ENCODE data around the gene DPM2. TPM values are rescaled to one million over a fixed set of nuclear protein-coding genes. Genes with fewer than 3 reads are reported as not detected.
A peak's percentile ranks its signal among the peaks of the same experiment; 100 is the strongest.

DPM2 gene
- total RNA-seq, 1 donor from 2014 or later, result 32.7 TPM

GRCh38 chr9:127903557-127904475 lies 33.8 kb downstream of the DPM2 start:
- FAIRE-seq, result no peak
- H3K27ac Mint-ChIP-seq (ENCODE audit: unreplicated experiment), result no peak overlapping the region
- H3K4me3 ChIP-seq (ENCODE audit: insufficient read depth, low read depth, low read length), result no peak overlapping the region
- H3K9me3 Mint-ChIP-seq (ENCODE audit: unreplicated experiment), result no peaks in the 10 kb centered on the region
- peaks cover 7% of the 10 kb centered on the region for H3K4me1 Mint-ChIP-seq (ENCODE audit: low read depth, unreplicated experiment)
- H3K79me2 ChIP-seq (ENCODE audit: insufficient read depth, low read length), result peaks cover 4% of the 10 kb centered on the region
- H3K4me1 ChIP-seq (ENCODE audit: insufficient read depth, low read length), result peaks cover 12% of the 10 kb centered on the region
- no peak overlapping the region for H3K4me3 Mint-ChIP-seq (ENCODE audit: unreplicated experiment)
- no peak overlapping the region for H3K27ac ChIP-seq (ENCODE audit: low read depth, low read length)
- peaks cover 2% of the 10 kb centered on the region for H3K27me3 Mint-ChIP-seq (ENCODE audit: low read depth, unreplicated experiment)
- H3K36me3 Mint-ChIP-seq (ENCODE audit: low read depth, unreplicated experiment), result no peaks in the 10 kb centered on the region
- H3K36me3 ChIP-seq (ENCODE audit: insufficient read depth, low read length), result no peaks in the 10 kb centered on the region
- DNase-seq (ENCODE audit: low read depth), result no peak
- no peak overlapping the region for H3K9ac ChIP-seq (ENCODE audit: low read length)
- H3K4me2 ChIP-seq (ENCODE audit: low read length), result no peak overlapping the region
- no peaks in the 10 kb centered on the region for H4K20me1 ChIP-seq (ENCODE audit: insufficient read depth, low read length)
- H3K9me3 ChIP-seq (ENCODE audit: insufficient read depth, low read depth, low read length), result no peaks in the 10 kb centered on the region
- no peaks in the 10 kb centered on the region for H3K27me3 ChIP-seq (ENCODE audit: insufficient read depth, low read length)
- TF ChIP-seq EZH2 (IDR thresholded peaks at IDR 0.05; ENCODE audit: insufficient read depth, low read length), result no peak
- TF ChIP-seq, protein P1, sequence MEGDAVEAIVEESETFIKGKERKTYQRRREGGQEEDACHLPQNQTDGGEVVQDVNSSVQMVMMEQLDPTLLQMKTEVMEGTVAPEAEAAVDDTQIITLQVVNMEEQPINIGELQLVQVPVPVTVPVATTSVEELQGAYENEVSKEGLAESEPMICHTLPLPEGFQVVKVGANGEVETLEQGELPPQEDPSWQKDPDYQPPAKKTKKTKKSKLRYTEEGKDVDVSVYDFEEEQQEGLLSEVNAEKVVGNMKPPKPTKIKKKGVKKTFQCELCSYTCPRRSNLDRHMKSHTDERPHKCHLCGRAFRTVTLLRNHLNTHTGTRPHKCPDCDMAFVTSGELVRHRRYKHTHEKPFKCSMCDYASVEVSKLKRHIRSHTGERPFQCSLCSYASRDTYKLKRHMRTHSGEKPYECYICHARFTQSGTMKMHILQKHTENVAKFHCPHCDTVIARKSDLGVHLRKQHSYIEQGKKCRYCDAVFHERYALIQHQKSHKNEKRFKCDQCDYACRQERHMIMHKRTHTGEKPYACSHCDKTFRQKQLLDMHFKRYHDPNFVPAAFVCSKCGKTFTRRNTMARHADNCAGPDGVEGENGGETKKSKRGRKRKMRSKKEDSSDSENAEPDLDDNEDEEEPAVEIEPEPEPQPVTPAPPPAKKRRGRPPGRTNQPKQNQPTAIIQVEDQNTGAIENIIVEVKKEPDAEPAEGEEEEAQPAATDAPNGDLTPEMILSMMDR (IDR thresholded peaks at IDR 0.05; ENCODE audit: insufficient read depth, low read depth, low read length), result no peak
- no peak overlapping the region for H2AFZ ChIP-seq (ENCODE audit: low read depth, low read length)

DNA sequence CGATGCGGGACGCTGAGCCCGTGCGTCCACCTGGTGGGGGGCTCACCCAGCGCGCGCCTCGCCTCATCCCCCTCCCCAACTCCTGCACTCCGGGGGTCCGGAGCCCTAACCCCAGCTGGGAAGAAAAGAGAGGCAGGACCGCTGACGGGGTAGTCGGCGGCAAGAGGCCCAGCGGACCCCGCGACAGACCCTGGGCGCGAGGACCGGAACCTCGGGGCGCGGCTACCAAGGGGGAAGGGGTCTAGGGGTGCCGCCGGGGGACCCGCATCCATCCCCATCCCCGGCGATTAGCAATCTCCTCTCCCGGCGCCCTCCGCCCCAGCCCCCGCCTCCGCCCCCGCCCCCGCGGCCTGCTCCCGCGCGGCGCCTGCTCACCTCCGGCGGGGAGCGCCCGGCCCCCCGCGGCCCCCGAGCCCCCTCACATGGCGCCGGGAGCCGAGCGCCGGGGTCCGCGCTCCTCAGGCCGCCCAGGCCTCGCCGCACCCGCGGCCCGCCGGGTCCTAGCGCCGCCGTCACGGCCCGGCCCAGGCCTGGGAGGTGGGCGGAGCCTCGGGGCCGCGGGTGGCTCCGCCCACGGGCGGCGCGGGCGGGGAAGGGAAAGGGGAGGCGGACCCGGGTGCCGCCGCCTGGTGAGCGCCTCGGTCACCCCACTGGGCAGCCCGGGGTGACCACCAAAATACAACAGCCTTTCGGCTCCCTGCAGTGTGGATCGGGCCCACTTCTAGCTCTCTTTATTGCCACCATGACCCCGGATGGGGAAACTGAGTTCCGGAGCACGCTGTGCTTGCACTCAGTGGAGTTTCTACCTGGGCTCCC lies 38.3 kb downstream of the DPM2 start, which contains the start of gene ST6GALNAC6:
ST6GALNAC6 (minus strand) TSS at position 476 of the 816 bp plus-strand sequence. CDS start 1,622 bp downstream, outside the sequence.
- Histone ChIP-seq H3K9me3 (ENCODE audit: insufficient read depth, low read depth, low read length) (peaks cover 9% of the 10 kb centered on the region), H3K4me3 (ENCODE audit: insufficient read depth, low read depth, low read length) (peak within 1 kb of the TSS; percentile 76), H3K4me2 (ENCODE audit: low read length) (peak within 1 kb of the TSS; percentile 94), H3K36me3 (ENCODE audit: insufficient read depth, low read length) (peaks cover 19% of the 10 kb centered on the region), H3K27me3 (ENCODE audit: insufficient read depth, low read length) (no peaks in the 10 kb centered on the region), H3K9ac (ENCODE audit: low read length) (peak within 1 kb of the TSS; percentile 94), H3K4me1 (ENCODE audit: insufficient read depth, low read length) (peaks cover 27% of the 10 kb centered on the region), H3K27ac (ENCODE audit: low read depth, low read length) (peak within 1 kb of the TSS; percentile 76), H3K79me2 (ENCODE audit: insufficient read depth, low read length) (peaks cover 31% of the 10 kb centered on the region), H4K20me1 (ENCODE audit: insufficient read depth, low read length) (peaks cover 26% of the 10 kb centered on the region), H2AFZ (ENCODE audit: low read depth, low read length) (peak within 1 kb of the TSS; percentile 92)
- Mint-ChIP-seq H3K27ac (ENCODE audit: unreplicated experiment) (peak within 1 kb of the TSS; percentile 81), H3K4me1 (ENCODE audit: low read depth, unreplicated experiment) (peaks cover 12% of the 10 kb centered on the region), H3K4me3 (ENCODE audit: unreplicated experiment) (peak within 1 kb of the TSS; percentile 92), H3K27me3 (ENCODE audit: low read depth, unreplicated experiment) (no peaks in the 10 kb centered on the region), H3K36me3 (ENCODE audit: low read depth, unreplicated experiment) (peaks cover 17% of the 10 kb centered on the region), H3K9me3 (ENCODE audit: unreplicated experiment) (no peaks in the 10 kb centered on the region)
- peak; percentile 47 for DNase-seq (ENCODE audit: low read depth)
- no peak for TF ChIP-seq EZH2 (IDR thresholded peaks at IDR 0.05; ENCODE audit: insufficient read depth, low read length)
- TF ChIP-seq, protein P1 (IDR thresholded peaks at IDR 0.05; ENCODE audit: insufficient read depth, low read depth, low read length), result no peak
- no peak for FAIRE-seq
